SHP77 treated with DMSO at 0.1 percent for 48 hours (cell line): ENCODE data around the gene MYMK.

Source experiments
- DNase-seq: peaks from one replicate; lab custom pipeline; 2025; lab: John Stamatoyannopoulos, UW

The MYMK gene

GRCh38 chr9:133468374-133468773, 56.4 kb downstream of the MYMK start:
- DNase-seq, result no peak

DNA sequence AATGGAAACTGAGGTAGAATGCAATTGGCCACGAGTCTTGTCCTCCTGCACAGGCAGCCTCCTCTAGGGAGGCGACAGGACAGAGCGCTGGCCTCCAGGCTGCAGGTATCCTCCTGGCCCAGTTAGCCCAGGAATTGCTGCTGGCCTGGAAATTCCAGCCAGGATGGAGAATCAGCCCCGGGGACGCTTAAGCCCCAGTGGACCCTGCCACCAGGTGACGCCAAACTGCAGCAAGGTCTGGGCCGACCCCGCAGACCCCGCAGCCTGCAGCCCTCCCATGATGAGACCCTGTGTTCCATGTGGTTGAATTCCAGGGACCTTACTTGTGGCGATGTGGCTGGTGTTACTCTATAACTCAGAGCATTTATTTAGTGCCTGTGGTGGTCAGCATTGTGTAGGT, 57.7 kb downstream of the MYMK start:
- DNase-seq, result no peak

DNA sequence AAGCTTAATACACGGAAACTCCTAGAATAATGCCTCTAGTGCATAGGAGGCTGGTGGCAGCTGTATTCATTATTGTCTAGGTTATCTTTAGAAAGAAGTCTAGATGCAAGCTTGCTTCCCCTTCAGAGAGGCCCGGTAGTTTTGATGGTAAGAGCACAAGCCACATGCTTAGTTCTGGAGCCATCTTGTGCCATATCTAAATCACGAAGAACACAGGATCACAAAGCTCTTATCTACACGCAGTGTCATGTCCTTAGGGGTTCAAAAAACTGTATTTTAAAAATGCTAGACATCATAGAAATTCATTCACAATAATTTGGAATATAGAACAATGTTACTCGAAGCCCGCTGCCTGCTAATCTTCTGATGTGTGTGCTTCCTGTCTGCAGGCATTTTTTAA, 58.8 kb downstream of the MYMK start:
- no peak for DNase-seq

DNA sequence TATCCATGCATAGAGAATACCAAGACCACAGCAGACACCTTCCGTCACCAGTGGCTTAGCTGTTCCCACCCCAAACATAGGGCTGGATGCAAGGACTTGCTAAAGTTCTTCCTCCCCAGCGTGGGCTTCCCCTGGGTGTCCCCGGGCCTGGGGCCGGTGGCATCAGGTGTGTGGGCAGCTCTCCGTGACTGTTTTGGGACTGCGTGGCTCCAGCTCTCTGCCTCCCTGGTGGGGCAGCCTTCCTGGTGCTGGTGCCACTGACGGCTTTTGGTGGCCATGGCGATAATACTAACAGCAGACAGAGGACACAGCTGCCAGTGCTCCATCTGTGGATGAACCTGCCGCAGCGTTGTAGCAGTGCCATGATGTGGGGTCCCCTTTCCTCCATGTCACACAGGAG, 60.1 kb downstream of the MYMK start:
- no peak for DNase-seq
